ENCODE measurements around the gene TMEM266.
"Not testable (repeated sequence)": the region's sequence is repeated elsewhere in the genome, so short reads cannot be mapped to it uniquely, and the experiment has no call there.

Gene TMEM266

GRCh38 chr15:76034111-76034510 is 25.7 kb upstream of the TMEM266 start:
- no peak overlapping the region for H3K4me3 ChIP-seq (ENCODE audit: low read length)
- no peak for TF ChIP-seq CTCF (conservative IDR thresholded peaks at IDR 0.05; ENCODE audit: low read depth, low read length)
- DNase-seq (ENCODE audit: low read depth): no peak

- no peak for TF ChIP-seq CTCF (conservative IDR thresholded peaks at IDR 0.05; ENCODE audit: low read depth, low read length)
- H3K4me3 ChIP-seq (ENCODE audit: low read length): no peak overlapping the region
- DNase-seq (ENCODE audit: low read depth): no peak
Observed at GRCh38 chr15:76035593-76035992, 24.2 kb upstream of the TMEM266 start.

- no peak overlapping the region for H3K4me3 ChIP-seq (ENCODE audit: low read length)
- no peak for TF ChIP-seq CTCF (conservative IDR thresholded peaks at IDR 0.05; ENCODE audit: low read depth, low read length)
- no peak for DNase-seq (ENCODE audit: low read depth)
Observed at GRCh38 chr15:76038512-76038911, 21.3 kb upstream of the TMEM266 start.

GRCh38 chr15:76054201-76054600 is 5.6 kb upstream of the TMEM266 start:
- not testable (repeated sequence) for H3K4me3 ChIP-seq (ENCODE audit: low read length); DNase-seq (ENCODE audit: low read depth)

- no peak for DNase-seq (ENCODE audit: low read depth)
- no peak overlapping the region for H3K4me3 ChIP-seq (ENCODE audit: low read length)
- TF ChIP-seq CTCF (conservative IDR thresholded peaks at IDR 0.05; ENCODE audit: low read depth, low read length): no peak
Observed at GRCh38 chr15:76056931-76057330, 2.9 kb upstream of the TMEM266 start.

GRCh38 chr15:76057332-76058000 is 2.3 kb upstream of the TMEM266 start:
- no peak for DNase-seq (ENCODE audit: low read depth)
- H3K4me3 ChIP-seq (ENCODE audit: low read length): no peak overlapping the region
- TF ChIP-seq CTCF (conservative IDR thresholded peaks at IDR 0.05; ENCODE audit: low read depth, low read length): peak; percentile 77

- H3K4me3 ChIP-seq (ENCODE audit: low read length): peak overlapping the region; percentile 59
- no peak for DNase-seq (ENCODE audit: low read depth)
- no peak for TF ChIP-seq CTCF (conservative IDR thresholded peaks at IDR 0.05; ENCODE audit: low read depth, low read length)
Observed at GRCh38 chr15:76058714-76059319, 968 bp upstream of the TMEM266 start.
